Upper lobe of right lung (tissue), 1 donor: ENCODE results near the gene ERC2. TPM values are rescaled to one million over a fixed set of nuclear protein-coding genes. Genes with fewer than 3 reads are reported as not detected.

ENCODE experiments used
- ATAC-seq: fragments of 200-7000 bp; cut with Tn5 transposase; one replicate; pipeline ENCODE4 v1.9.1; 2020; ENCODE audit warnings: mild to moderate bottlenecking, moderate library complexity
- DNase-seq: peaks from one replicate; pipeline ENCODE4 v3.0.0-alpha.2; 2020
- H3K27ac ChIP-seq: fragments of 200-600 bp; one replicate; pipeline ENCODE4 v1.8.0; 2022
- H3K27me3 ChIP-seq: fragments of 200-600 bp; one replicate; pipeline ENCODE4 v1.8.0; 2022; ENCODE audit warnings: mild to moderate bottlenecking
- H3K36me3 ChIP-seq: fragments of 200-600 bp; one replicate; pipeline ENCODE4 v1.8.0; 2022
- H3K4me1 ChIP-seq: fragments of 200-600 bp; one replicate; pipeline ENCODE4 v1.8.0; 2022
- H3K4me3 ChIP-seq: fragments of 200-600 bp; one replicate; pipeline ENCODE4 v1.8.0; 2022; ENCODE audit warnings: mild to moderate bottlenecking
- H3K9me3 ChIP-seq: fragments of 200-600 bp; one replicate; pipeline ENCODE4 v1.8.0; 2022
- CTCF ChIP-seq: fragments of 200-600 bp; IDR thresholded peaks from one replicate; pipeline ENCODE4 v1.8.0; 2022; ENCODE audit warnings: antibody characterized with exemption
- intact Hi-C: fragments of 100-400 bp; cut with DNase I; formaldehyde crosslinking; loops from one replicate; pipeline ENCODE4 v1.11.0; 2022
- total RNA-seq: library from RNA; stranded (reverse); fragmentation: NEBNext Ultra II Directional; extraction: Animal tissue kit (Norgen Biotek cat#: 25700); gene quantifications from one replicate; pipeline ENCODE4 v1.2.1, GENCODE V29; 2021
- donor health status: DM: no; HTN: yes; CAD: no; lungs with severe emphysema.

The ERC2 gene
- total RNA-seq, 1 donor from 2014 or later = 1.4 TPM

GRCh38 chr3:55701997-55702396 is 766.3 kb downstream of the ERC2 start:
- TF ChIP-seq CTCF = no peak
- no peaks in the 10 kb centered on the region for H3K36me3 ChIP-seq
- no peak for ATAC-seq
- intact Hi-C loops = no loop called here
- no peaks in the 10 kb centered on the region for H3K4me1 ChIP-seq
- DNase-seq = no peak
- H3K27me3 ChIP-seq = peaks cover 9% of the 10 kb centered on the region
- no peak overlapping the region for H3K4me3 ChIP-seq
- no peaks in the 10 kb centered on the region for H3K9me3 ChIP-seq
- no peak overlapping the region for H3K27ac ChIP-seq

- DNase-seq (no peak), ATAC-seq (no peak)
- H3K4me3 ChIP-seq = no peak overlapping the region
- H3K27me3 ChIP-seq = peaks cover 5% of the 10 kb centered on the region
- H3K9me3 ChIP-seq = no peaks in the 10 kb centered on the region
- intact Hi-C loops = no loop called here
- TF ChIP-seq CTCF = no peak
- H3K36me3 ChIP-seq = no peaks in the 10 kb centered on the region
- H3K27ac ChIP-seq = no peak overlapping the region
- no peaks in the 10 kb centered on the region for H3K4me1 ChIP-seq
Measured at GRCh38 chr3:55698831-55699230, 769.4 kb downstream of the ERC2 start.

GRCh38 chr3:55697177-55697865 is 770.9 kb downstream of the ERC2 start:
- no peak overlapping the region for H3K4me3 ChIP-seq
- H3K27me3 ChIP-seq = peaks cover 5% of the 10 kb centered on the region
- DNase-seq (no peak), ATAC-seq (no peak)
- no peak overlapping the region for H3K27ac ChIP-seq
- TF ChIP-seq CTCF = no peak
- intact Hi-C loops = no loop called here
- H3K9me3 ChIP-seq = no peaks in the 10 kb centered on the region
- H3K4me1 ChIP-seq = no peaks in the 10 kb centered on the region
- H3K36me3 ChIP-seq = no peaks in the 10 kb centered on the region

GRCh38 chr3:55692957-55693558 is 775.2 kb downstream of the ERC2 start:
- Histone ChIP-seq H3K4me1 (no peaks in the 10 kb centered on the region), H3K27ac (no peak overlapping the region), H3K4me3 (no peak overlapping the region), H3K27me3 (no peaks in the 10 kb centered on the region), H3K9me3 (no peaks in the 10 kb centered on the region), H3K36me3 (no peaks in the 10 kb centered on the region)
- intact Hi-C loops = no loop called here
- no peak for ATAC-seq
- DNase-seq = no peak
- no peak for TF ChIP-seq CTCF

GRCh38 chr3:55692295-55692956 is 775.8 kb downstream of the ERC2 start:
- ATAC-seq (peak; percentile 17), DNase-seq (no peak)
- H3K36me3 ChIP-seq = no peaks in the 10 kb centered on the region
- H3K4me3 ChIP-seq = no peak overlapping the region
- intact Hi-C loops = no loop called here
- no peaks in the 10 kb centered on the region for H3K9me3 ChIP-seq
- H3K4me1 ChIP-seq = no peaks in the 10 kb centered on the region
- no peak overlapping the region for H3K27ac ChIP-seq
- no peaks in the 10 kb centered on the region for H3K27me3 ChIP-seq
- no peak for TF ChIP-seq CTCF
